AG10803 (cell line): Measurements from ENCODE around the gene RAD18.
A peak's percentile ranks its signal among the peaks of the same experiment; 100 is the strongest.

ENCODE experiments used
- DNase-seq: peaks from one replicate; pipeline ENCODE4 v3.0.0; 2010; ENCODE audit warnings: low read depth
- H3K4me3 ChIP-seq: 2 replicates; pipeline ENCODE4 v1.5.1; 2011; ENCODE audit warnings: mild to moderate bottlenecking, low read length, control low read depth
- CTCF ChIP-seq: conservative IDR thresholded peaks from 2 replicates; pipeline ENCODE4 v1.5.1; 2011; ENCODE audit warnings: mild to moderate bottlenecking, low read length, control low read depth, inconsistent platforms

The RAD18 gene

DNA sequence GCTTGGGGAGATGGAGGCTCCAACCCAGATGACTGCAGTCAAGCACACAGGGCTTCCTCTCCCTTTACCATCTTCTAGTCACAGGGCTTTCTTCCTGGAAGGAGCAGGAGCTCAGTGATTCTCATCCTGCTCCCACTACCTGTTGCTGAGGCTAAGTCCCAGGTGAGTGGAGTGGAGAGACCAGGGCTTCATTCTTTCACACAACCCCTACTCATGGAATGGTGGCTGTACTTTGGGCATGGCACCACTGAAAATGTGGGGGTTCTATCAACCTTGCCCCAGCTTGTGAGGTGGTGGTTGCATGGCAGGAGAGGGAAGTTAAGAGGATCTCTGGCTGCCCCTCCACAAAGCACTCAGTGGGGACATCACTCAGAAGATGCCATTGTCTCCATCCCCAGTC, 36.8 kb upstream of the RAD18 start:
- H3K4me3 ChIP-seq = no peak overlapping the region
- TF ChIP-seq CTCF = no peak
- no peak for DNase-seq

DNA sequence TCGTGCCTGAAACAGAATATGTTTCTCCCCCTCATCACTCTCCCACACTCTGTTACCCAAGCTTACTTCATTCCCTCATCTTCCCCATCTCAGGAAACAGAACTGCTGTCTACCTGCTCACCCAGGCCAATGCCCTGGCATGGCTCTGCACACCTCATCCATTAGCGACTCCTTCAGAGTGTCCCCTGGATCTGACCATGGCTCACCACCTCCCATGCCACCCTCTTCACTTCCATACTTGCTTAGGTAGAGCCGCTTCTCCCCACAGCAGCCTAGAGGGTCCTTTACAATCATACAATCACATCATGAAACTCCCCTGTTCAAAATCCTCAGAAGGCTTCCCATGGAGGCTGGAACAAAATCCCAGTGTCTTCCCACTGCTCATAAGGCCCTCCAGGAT, 33.9 kb upstream of the RAD18 start:
- no peak for DNase-seq
- TF ChIP-seq CTCF = no peak

DNA sequence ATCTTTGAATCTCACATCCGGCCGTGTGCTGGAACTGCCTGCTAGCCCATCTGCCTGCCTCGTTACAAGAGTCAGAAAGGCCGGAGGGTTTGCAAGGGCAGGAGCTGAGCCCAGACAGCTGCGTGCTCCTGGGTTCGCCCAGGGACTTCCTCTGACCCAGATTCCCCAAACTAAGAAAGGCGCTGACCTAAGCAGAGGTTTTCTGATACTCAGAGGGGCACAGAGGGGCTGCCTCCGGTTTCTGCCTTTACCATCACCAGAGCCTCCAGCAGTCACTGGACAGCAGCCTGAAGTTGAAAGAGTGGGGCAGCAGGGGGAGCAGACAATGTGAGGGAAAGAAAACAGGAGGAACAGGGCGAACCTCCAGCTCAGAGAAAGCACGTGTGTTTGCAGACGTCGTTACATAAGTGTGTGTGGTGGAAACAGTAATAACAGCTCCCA, 33.4 kb upstream of the RAD18 start:
- DNase-seq = peak; percentile 68
- TF ChIP-seq CTCF = peak; percentile 51
- no peak overlapping the region for H3K4me3 ChIP-seq

More for the DNA sequence above, 33.9 kb upstream of the RAD18 start:
- H3K4me3 ChIP-seq = no peak overlapping the region

GRCh38 chr3:8996216-8996615, 32.9 kb upstream of the RAD18 start:
- H3K4me3 ChIP-seq = no peak overlapping the region
- no peak for TF ChIP-seq CTCF
- DNase-seq = no peak

GRCh38 chr3:8994226-8994625, 31.0 kb upstream of the RAD18 start:
- no peak for DNase-seq
- TF ChIP-seq CTCF = no peak
- H3K4me3 ChIP-seq = no peak overlapping the region

DNA sequence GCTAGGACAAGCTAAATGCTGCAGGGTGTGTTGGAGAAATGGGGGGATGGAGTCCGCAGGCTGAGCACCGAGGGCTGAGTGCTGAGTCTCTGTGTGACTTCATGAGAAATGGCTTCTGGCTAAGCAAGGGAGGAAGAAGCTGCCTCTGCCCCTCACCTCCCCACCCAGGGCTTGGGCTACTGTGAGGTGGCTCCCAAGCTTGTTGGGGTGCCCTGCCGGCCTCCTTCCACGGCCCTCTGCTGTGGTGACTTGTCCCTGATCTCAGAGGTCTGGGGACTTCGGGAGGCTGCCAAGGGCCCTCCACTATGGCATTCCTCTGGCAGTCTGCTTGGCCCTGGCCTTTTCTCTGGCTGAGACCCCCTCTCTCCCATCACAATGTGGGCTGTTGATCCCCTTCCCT, 30.1 kb upstream of the RAD18 start:
- no peak for TF ChIP-seq CTCF
- no peak overlapping the region for H3K4me3 ChIP-seq
- no peak for DNase-seq

- H3K4me3 ChIP-seq = no peak overlapping the region
- no peak for TF ChIP-seq CTCF
- no peak for DNase-seq
Measured at GRCh38 chr3:8992854-8993253, 29.6 kb upstream of the RAD18 start.
